Measurements from ENCODE around the gene TMEM179.
"Not testable (repeated sequence)": the region's sequence is repeated elsewhere in the genome, so short reads cannot be mapped to it uniquely, and the experiment has no call there.

The TMEM179 gene

GRCh38 chr14:104604458-104605449 is at the start of gene TMEM179:
Gene TMEM179, minus strand, starts transcription at chr14:104604772. Its CDS starts 31 bp downstream, at chr14:104604741.
- DNase-seq: peak; percentile 77

GRCh38 chr14:104654119-104654518 is 49.5 kb upstream of the TMEM179 start:
- DNase-seq: no peak

GRCh38 chr14:104653130-104653920 is 48.8 kb upstream of the TMEM179 start:
- not testable (repeated sequence) for DNase-seq

- DNase-seq: no peak
Measured at GRCh38 chr14:104652386-104652785, 47.8 kb upstream of the TMEM179 start.

- peak; percentile 68 for DNase-seq
Measured at GRCh38 chr14:104651876-104652260, 47.3 kb upstream of the TMEM179 start.

- DNase-seq: no peak
Measured at GRCh38 chr14:104650981-104651875, 46.7 kb upstream of the TMEM179 start.

- DNase-seq: peak; percentile 55
Measured at GRCh38 chr14:104650057-104650980, 45.7 kb upstream of the TMEM179 start.

- DNase-seq: no peak
Measured at GRCh38 chr14:104647467-104648043, 43.0 kb upstream of the TMEM179 start.

- DNase-seq: no peak
Measured at GRCh38 chr14:104644656-104645378, 40.2 kb upstream of the TMEM179 start.

- no peak for DNase-seq
Measured at GRCh38 chr14:104644091-104644635, 39.6 kb upstream of the TMEM179 start.

- no peak for DNase-seq
Measured at GRCh38 chr14:104643306-104643705, 38.7 kb upstream of the TMEM179 start.

- DNase-seq: no peak
Measured at GRCh38 chr14:104642540-104642868, 37.9 kb upstream of the TMEM179 start.

- no peak for DNase-seq
Measured at GRCh38 chr14:104641753-104642539, 37.4 kb upstream of the TMEM179 start.

GRCh38 chr14:104640681-104641080 is 36.1 kb upstream of the TMEM179 start:
- no peak for DNase-seq

- DNase-seq: peak; percentile 71
Measured at GRCh38 chr14:104639885-104640548, 35.4 kb upstream of the TMEM179 start.

GRCh38 chr14:104639471-104639870 is 34.9 kb upstream of the TMEM179 start:
- no peak for DNase-seq

- DNase-seq: no peak
Measured at GRCh38 chr14:104638927-104639450, 34.4 kb upstream of the TMEM179 start.

GRCh38 chr14:104638190-104638589 is 33.6 kb upstream of the TMEM179 start:
- DNase-seq: peak; percentile 53
